Endothelial cell of umbilical vein (primary cell): ENCODE data around the gene OXTR. TPM values are rescaled to one million over a fixed set of nuclear protein-coding genes. Genes with fewer than 3 reads are reported as not detected.

Experiments used
- BruUV-seq: library from RNA; stranded (reverse); fragments of 400-500 nt; replicated peaks from 2 replicates; lab custom pipeline; 2021; lab: Mats Ljungman, UMichigan
- CTCF ChIA-PET: fragments of 300-600, 350-600 bp; sonication (Branson Sonifier 250); formaldehyde crosslinking; loops from one replicate; lab custom pipeline; 2021; ENCODE audit warnings: antibody characterized with exemption, inconsistent platforms; lab: Charles Lee
- POLR2A ChIA-PET: fragments of 300-600, 350-600 bp; sonication (Branson Sonifier 250); formaldehyde crosslinking; loops from one replicate; lab custom pipeline; 2021; ENCODE audit warnings: antibody characterized with exemption, inconsistent platforms; lab: Charles Lee
- DNase-seq: peaks from one replicate; pipeline ENCODE4 v3.0.0-alpha.2; 2011; ENCODE audit warnings: low read depth, low spot score
- FAIRE-seq: peaks from 2 replicates; lab custom pipeline; 2011; peaks lifted over from hg19 to GRCh38; lab: Jason Lieb, UNC
- H2AFZ ChIP-seq: 2 replicates; pipeline ENCODE4 v1.6.0; 2012; ENCODE audit warnings: low read depth, low read length, control low read depth, inconsistent platforms
- H3K27ac ChIP-seq: 2 replicates; pipeline ENCODE4 v1.5.1; 2011; ENCODE audit warnings: low read depth, mild to moderate bottlenecking, control low read depth, low read length, moderate library complexity; ENCODE audit not compliant: insufficient read depth
- H3K27me3 ChIP-seq, 2 experiments: 2 replicates each; pipeline versions ENCODE4 v1.6.0 to v1.6.1; 2011; ENCODE audit warnings: low read length in 2 of 2, mixed read lengths in 1 of 2; ENCODE audit not compliant: control insufficient read depth in 2 of 2, insufficient read depth in 2 of 2
- H3K36me3 ChIP-seq, 2 experiments: 2 replicates in 1 of 2; 3 replicates in 1 of 2; pipeline ENCODE4 v1.5.1; 2011; ENCODE audit warnings: low read length in 2 of 2, mild to moderate bottlenecking in 1 of 2, moderate library complexity in 1 of 2; ENCODE audit not compliant: control insufficient read depth in 2 of 2, insufficient read depth in 2 of 2; ENCODE audit errors: extremely low read depth in 1 of 2
- H3K4me1 ChIP-seq: 3 replicates; pipeline ENCODE4 v1.5.1; 2011; ENCODE audit warnings: mild to moderate bottlenecking, low read length; ENCODE audit not compliant: control insufficient read depth, insufficient read depth; ENCODE audit errors: extremely low read depth
- H3K4me2 ChIP-seq: 2 replicates; pipeline ENCODE4 v1.6.1; 2011; ENCODE audit warnings: low read length, control low read depth, mixed read lengths; ENCODE audit not compliant: insufficient read depth
- H3K4me3 ChIP-seq, 3 experiments: fragments of 200-600 bp in 1 of 3; sonication (generic), shearing (Covaris generic) in 1 of 3; replicated peaks in 1 of 3; 2 replicates each; pipeline ENCODE4 v1.5.1; 2011 to 2016; ENCODE audit warnings: control low read depth in 3 of 3, low read length in 3 of 3, mild to moderate bottlenecking in 2 of 3, inconsistent platforms in 1 of 3, low read depth in 1 of 3, moderate library complexity in 1 of 3; ENCODE audit not compliant: insufficient read depth in 1 of 3
- H3K79me2 ChIP-seq: 2 replicates; pipeline ENCODE4 v1.6.0; 2012; ENCODE audit warnings: low read length, inconsistent platforms; ENCODE audit not compliant: control insufficient read depth, insufficient read depth
- H3K9ac ChIP-seq: replicated peaks from 2 replicates; pipeline ENCODE3; 2011; ENCODE audit warnings: low read length, control low read depth; ENCODE audit not compliant: insufficient read depth; ENCODE audit errors: extremely low read depth
- H3K9me1 ChIP-seq: replicated peaks from 3 replicates; pipeline ENCODE4 v1.6.0; 2011; ENCODE audit warnings: mild to moderate bottlenecking, low read length; ENCODE audit not compliant: control insufficient read depth, insufficient read depth; ENCODE audit errors: extremely low read depth
- H3K9me3 ChIP-seq: replicated peaks from 2 replicates; pipeline ENCODE4 v1.5.1; 2012; ENCODE audit warnings: low read length, inconsistent platforms; ENCODE audit not compliant: control insufficient read depth, insufficient read depth
- H4K20me1 ChIP-seq: replicated peaks from 2 replicates; pipeline ENCODE3; 2011; ENCODE audit warnings: mild to moderate bottlenecking, low read length; ENCODE audit not compliant: control insufficient read depth, insufficient read depth; ENCODE audit errors: extremely low read depth
- EZH2 ChIP-seq: IDR thresholded peaks from 2 replicates; pipeline ENCODE4 v1.6.1; 2012; ENCODE audit warnings: borderline replicate concordance, low read depth, mild to moderate bottlenecking, moderate library complexity, low read length, inconsistent platforms; ENCODE audit not compliant: severe bottlenecking
- FOS ChIP-seq: IDR thresholded peaks from 2 replicates; pipeline ENCODE4 v1.6.1; 2011; ENCODE audit warnings: mild to moderate bottlenecking, low read length, moderate library complexity, borderline replicate concordance; ENCODE audit not compliant: insufficient read depth
- GATA2 ChIP-seq: IDR thresholded peaks from 2 replicates; pipeline ENCODE4 v1.7.0; 2011; ENCODE audit warnings: low read depth, mild to moderate bottlenecking, moderate library complexity, mixed read lengths, low read length; ENCODE audit not compliant: insufficient read length, insufficient read depth
- JUN ChIP-seq: IDR thresholded peaks from 2 replicates; pipeline ENCODE4 v1.6.1; 2011; ENCODE audit warnings: borderline replicate concordance, low read depth; ENCODE audit not compliant: insufficient read length, insufficient read depth
- MYC ChIP-seq: IDR thresholded peaks from one replicate; pipeline ENCODE4 v1.6.1; 2011; ENCODE audit warnings: mild to moderate bottlenecking, low read depth, low read length
- POLR2A ChIP-seq: IDR thresholded peaks from 2 replicates; pipeline ENCODE4 v1.6.1; 2012; ENCODE audit warnings: low read depth, mild to moderate bottlenecking, control low read depth, low read length
- POLR2AphosphoS5 ChIP-seq: IDR thresholded peaks from 2 replicates; pipeline ENCODE4 v1.6.1; 2012; ENCODE audit warnings: low read depth, mild to moderate bottlenecking, control low read depth, low read length, moderate library complexity; ENCODE audit not compliant: insufficient read depth
- dilution Hi-C: fragments of 300-500 bp; cut with MboI; formaldehyde crosslinking; loops from one replicate; pipeline ENCODE4 v1.15.0; 2019; ENCODE audit warnings: low sequenced_read_pairs; ENCODE audit not compliant: extremely low pct_ligation_motif_present
- intact Hi-C: fragments of 100-400 bp; cut with micrococcal nuclease; formaldehyde crosslinking; loops from one replicate; pipeline ENCODE4 v1.10.0; 2022
- polyA plus RNA-seq, 4 experiments: library from polyadenylated mRNA; depleted of rRNA in 3 of 4; stranded (reverse) in 3 of 4; unstranded in 1 of 4; fragments of >200 nt; gene quantifications; 2 replicates each; pipeline versions ENCODE4 v1.2.1 to v1.2.3, GENCODE V29; 2011 to 2012; ENCODE audit warnings: missing spikeins in 1 of 4
- total RNA-seq: library from RNA; stranded (reverse); gene quantifications from 2 replicates; pipeline ENCODE4 v1.2.3, GENCODE V29; 2021
- TF ChIP-seq, protein P1 (sequence below): IDR thresholded peaks from 2 replicates; pipeline ENCODE4 v1.6.1; 2011; ENCODE audit not compliant: insufficient read depth, insufficient read length
- TF ChIP-seq, protein P2 (sequence below), 2 donors: IDR thresholded peaks; 1 replicate in 1 of 2; 2 replicates in 1 of 2; pipeline ENCODE4 v1.5.1; 2011; ENCODE audit warnings: low read length in 2 of 2, mild to moderate bottlenecking in 2 of 2, moderate library complexity in 2 of 2, control low read depth in 1 of 2, inconsistent platforms in 1 of 2, low read depth in 1 of 2; ENCODE audit not compliant: insufficient read depth in 1 of 2; ENCODE audit errors: extremely low read depth in 1 of 2

Gene OXTR
- total and polyA plus RNA-seq, 2 donors (not counting 3 experiments of a cell fraction or from before 2014, with no cell fraction given): 0.12 to 0.40 TPM

DNA sequence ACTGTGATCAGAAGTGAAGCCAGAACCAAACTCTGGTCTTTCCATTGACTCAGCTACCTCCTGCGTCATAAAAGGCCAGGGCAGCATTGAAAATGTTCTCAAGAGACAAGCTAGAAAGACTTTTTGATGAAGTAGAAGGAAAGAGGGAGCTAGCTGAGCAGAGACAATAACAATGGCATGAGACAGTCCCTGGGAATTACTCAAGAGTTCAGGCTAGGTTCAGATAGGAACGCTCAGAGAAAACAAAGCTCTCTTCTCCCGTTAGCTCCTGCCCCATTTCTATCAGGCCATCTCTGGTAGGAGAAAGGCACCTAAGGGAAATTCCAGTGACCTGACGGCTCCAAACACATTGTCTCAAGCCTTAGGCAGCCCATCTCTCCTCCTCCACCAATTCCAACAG lies 7.0 kb upstream of the OXTR start:
- no peaks in the 10 kb centered on the region for H3K9me1 ChIP-seq
- no peaks in the 10 kb centered on the region for H3K9me3 ChIP-seq
- ChIA-PET POLR2A (no interaction called here), CTCF (no interaction called here)
- dilution Hi-C loops: no loop called here
- no peak overlapping the region for H2AFZ ChIP-seq
- TF ChIP-seq, protein P1, sequence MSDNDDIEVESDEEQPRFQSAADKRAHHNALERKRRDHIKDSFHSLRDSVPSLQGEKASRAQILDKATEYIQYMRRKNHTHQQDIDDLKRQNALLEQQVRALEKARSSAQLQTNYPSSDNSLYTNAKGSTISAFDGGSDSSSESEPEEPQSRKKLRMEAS: no peak
- TF ChIP-seq POLR2AphosphoS5: no peak
- TF ChIP-seq, protein P2, sequence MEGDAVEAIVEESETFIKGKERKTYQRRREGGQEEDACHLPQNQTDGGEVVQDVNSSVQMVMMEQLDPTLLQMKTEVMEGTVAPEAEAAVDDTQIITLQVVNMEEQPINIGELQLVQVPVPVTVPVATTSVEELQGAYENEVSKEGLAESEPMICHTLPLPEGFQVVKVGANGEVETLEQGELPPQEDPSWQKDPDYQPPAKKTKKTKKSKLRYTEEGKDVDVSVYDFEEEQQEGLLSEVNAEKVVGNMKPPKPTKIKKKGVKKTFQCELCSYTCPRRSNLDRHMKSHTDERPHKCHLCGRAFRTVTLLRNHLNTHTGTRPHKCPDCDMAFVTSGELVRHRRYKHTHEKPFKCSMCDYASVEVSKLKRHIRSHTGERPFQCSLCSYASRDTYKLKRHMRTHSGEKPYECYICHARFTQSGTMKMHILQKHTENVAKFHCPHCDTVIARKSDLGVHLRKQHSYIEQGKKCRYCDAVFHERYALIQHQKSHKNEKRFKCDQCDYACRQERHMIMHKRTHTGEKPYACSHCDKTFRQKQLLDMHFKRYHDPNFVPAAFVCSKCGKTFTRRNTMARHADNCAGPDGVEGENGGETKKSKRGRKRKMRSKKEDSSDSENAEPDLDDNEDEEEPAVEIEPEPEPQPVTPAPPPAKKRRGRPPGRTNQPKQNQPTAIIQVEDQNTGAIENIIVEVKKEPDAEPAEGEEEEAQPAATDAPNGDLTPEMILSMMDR (IDR thresholded peaks at IDR 0.05; ENCODE audit: extremely low read depth in 1 of 2, insufficient read depth in 1 of 2, low read depth in 1 of 2, low read length in 2 of 2): no peak
- TF ChIP-seq POLR2A: no peak
- TF ChIP-seq GATA2: no peak
- TF ChIP-seq MYC: no peak
- no peak for TF ChIP-seq FOS
- no peak for TF ChIP-seq EZH2
- TF ChIP-seq JUN: no peak
- H3K9ac ChIP-seq: no peak overlapping the region
- no TSS peak for BruUV-seq
- no peaks in the 10 kb centered on the region for H4K20me1 ChIP-seq
- H3K27me3 ChIP-seq: peaks cover 0 to 3% of the 10 kb centered on the region in 2 experiments
- DNase-seq: no peak
- no peaks in the 10 kb centered on the region for H3K36me3 ChIP-seq
- H3K27ac ChIP-seq: no peak overlapping the region
- no peaks in the 10 kb centered on the region for H3K79me2 ChIP-seq
- no peak for FAIRE-seq
- intact Hi-C loops: no loop called here
- H3K4me1 ChIP-seq: no peaks in the 10 kb centered on the region
- H3K4me3 ChIP-seq: no peak overlapping the region
- no peak overlapping the region for H3K4me2 ChIP-seq
